GM23338 (cell line): ENCODE measurements around the gene FPGS. TPM values are rescaled to one million over a fixed set of nuclear protein-coding genes. Genes with fewer than 3 reads are reported as not detected.
A peak's percentile ranks its signal among the peaks of the same experiment; 100 is the strongest.

ENCODE experiments used
- ATAC-seq: fragments of 200-7000 bp; cut with Tn5 transposase; 3 replicates; pipeline ENCODE4 v1.9.1; 2020
- DNase-seq: peaks from one replicate; pipeline ENCODE4 v3.0.0-alpha.2; 2015; ENCODE audit warnings: low spot score
- H2AFZ ChIP-seq: fragments of 200-600 bp; sonication (generic); 2 replicates; pipeline ENCODE4 v1.8.0; 2016; ENCODE audit warnings: antibody characterized with exemption, mild to moderate bottlenecking, moderate library complexity
- H3F3A ChIP-seq: fragments of 200-600 bp; sonication (generic); replicated peaks from 2 replicates; pipeline ENCODE4 v1.8.0; 2017; ENCODE audit warnings: antibody characterized with exemption, mixed run types, low read depth
- H3K27ac ChIP-seq: fragments of 200-600 bp; sonication (generic); 2 replicates; pipeline ENCODE4 v1.6.1; 2016; ENCODE audit warnings: low read depth
- H3K27me3 ChIP-seq: fragments of 200-600 bp; sonication (generic); 2 replicates; pipeline ENCODE4 v1.8.0; 2016; ENCODE audit warnings: mild to moderate bottlenecking, mixed run types, moderate library complexity; ENCODE audit not compliant: insufficient read depth
- H3K36me3 ChIP-seq: fragments of 200-600 bp; sonication (generic); 2 replicates; pipeline ENCODE4 v1.8.0; 2016; ENCODE audit warnings: mild to moderate bottlenecking; ENCODE audit not compliant: insufficient read depth
- H3K4me1 ChIP-seq: fragments of 200-600 bp; sonication (generic); 2 replicates; pipeline ENCODE4 v1.8.0; 2016; ENCODE audit warnings: mild to moderate bottlenecking, moderate library complexity; ENCODE audit not compliant: insufficient read depth
- H3K4me2 ChIP-seq: fragments of 200-600 bp; sonication (generic); 2 replicates; pipeline ENCODE4 v1.7.1; 2017; ENCODE audit warnings: mixed run types
- H3K4me3 ChIP-seq: fragments of 200-600 bp; sonication (generic); 2 replicates; pipeline ENCODE4 v1.6.1; 2016; ENCODE audit warnings: mixed run types
- H3K79me2 ChIP-seq: fragments of 200-600 bp; sonication (generic); replicated peaks from 2 replicates; pipeline ENCODE4 v1.8.0; 2017; ENCODE audit warnings: mild to moderate bottlenecking; ENCODE audit not compliant: insufficient read depth
- H3K9me2 ChIP-seq: fragments of 200-600 bp; sonication (generic); 2 replicates; pipeline ENCODE4 v1.8.0; 2017; ENCODE audit not compliant: insufficient read depth
- H4K20me1 ChIP-seq: fragments of 200-600 bp; sonication (generic); replicated peaks from 2 replicates; pipeline ENCODE4 v1.8.0; 2017; ENCODE audit warnings: mild to moderate bottlenecking; ENCODE audit not compliant: insufficient read depth
- H3K27ac Mint-ChIP-seq: 2 replicates; pipeline ENCODE4 v1.8.0; 2020; ENCODE audit warnings: inconsistent platforms, mild to moderate bottlenecking, moderate library complexity, mixed read lengths
- H3K27me3 Mint-ChIP-seq: 3 replicates; pipeline ENCODE4 v1.8.0; 2022; ENCODE audit warnings: low read depth, mild to moderate bottlenecking, moderate library complexity, mixed read lengths, inconsistent platforms; ENCODE audit not compliant: insufficient read depth, poor library complexity
- H3K36me3 Mint-ChIP-seq: 3 replicates; pipeline ENCODE4 v1.8.0; 2021; ENCODE audit warnings: low read depth, mild to moderate bottlenecking, inconsistent platforms, moderate library complexity, mixed read lengths
- H3K4me1 Mint-ChIP-seq: 3 replicates; pipeline ENCODE4 v1.8.0; 2020; ENCODE audit warnings: mild to moderate bottlenecking, inconsistent platforms, mixed read lengths
- H3K4me3 Mint-ChIP-seq: 3 replicates; pipeline ENCODE4 v1.8.0; 2021; ENCODE audit warnings: moderate library complexity, mild to moderate bottlenecking, inconsistent platforms, mixed read lengths
- H3K9me3 Mint-ChIP-seq: 3 replicates; pipeline ENCODE4 v1.8.0; 2020; ENCODE audit warnings: moderate library complexity, mild to moderate bottlenecking, inconsistent platforms, mixed read lengths
- CREB1 ChIP-seq: fragments of 250-450 bp; sonication (Bioruptor Pico); IDR thresholded peaks from 2 replicates; pipeline ENCODE4 v1.5.0; 2020; ENCODE audit warnings: low read depth, mild to moderate bottlenecking, moderate library complexity
- EZH2 ChIP-seq: fragments of 200-600 bp; sonication (generic); IDR thresholded peaks from one replicate; pipeline ENCODE4 v1.8.0; 2017; ENCODE audit warnings: antibody characterized with exemption, mild to moderate bottlenecking, low read depth; ENCODE audit not compliant: unreplicated experiment
- JUNB ChIP-seq: IDR thresholded peaks from one replicate; pipeline ENCODE4 v1.6.1; 2016; ENCODE audit warnings: antibody characterized with exemption; ENCODE audit not compliant: unreplicated experiment
- POLR2AphosphoS5 ChIP-seq: IDR thresholded peaks from 2 replicates; pipeline ENCODE4 v1.6.1; 2016; ENCODE audit warnings: antibody characterized with exemption, low read depth
- STAT1 ChIP-seq: IDR thresholded peaks from one replicate; pipeline ENCODE4 v1.6.1; 2016; ENCODE audit warnings: antibody characterized with exemption; ENCODE audit not compliant: unreplicated experiment
- ZNF114 ChIP-seq: fragments of 250-450 bp; sonication (Bioruptor Pico); IDR thresholded peaks from 2 replicates; pipeline ENCODE4 v1.5.0; 2020; ENCODE audit warnings: mild to moderate bottlenecking, moderate library complexity
- ZNF331 ChIP-seq: fragments of 250-450 bp; sonication (Bioruptor Pico); IDR thresholded peaks from 2 replicates; pipeline ENCODE4 v1.5.0; 2020; ENCODE audit warnings: low read depth, mild to moderate bottlenecking, moderate library complexity
- polyA plus RNA-seq: library from polyadenylated mRNA; unstranded; fragments of >200 nt; fragmentation: Nextera tagmentation; extraction: Ambion mirVana; gene quantifications from 2 replicates; pipeline ENCODE4 v1.2.1, GENCODE V29; 2016
- total RNA-seq: library from RNA; depleted of rRNA; stranded (reverse); fragments of >200 nt; shearing (Covaris generic); gene quantifications from 2 replicates; pipeline ENCODE4 v1.2.3, GENCODE V29; 2014
- TF ChIP-seq, protein P1 (sequence below), 2 experiments: fragments of 200-600 bp in 1 of 2; sonication (generic) in 1 of 2; conservative IDR thresholded peaks; 2 replicates each; pipeline versions ENCODE4 v1.5.1 to v1.6.1; 2016 to 2017; ENCODE audit warnings: antibody characterized with exemption in 2 of 2, low read depth in 2 of 2, mild to moderate bottlenecking in 2 of 2, moderate library complexity in 1 of 2
- TF ChIP-seq, protein P2 (sequence below): IDR thresholded peaks from 2 replicates; pipeline ENCODE4 v1.6.1; 2016; ENCODE audit warnings: antibody characterized with exemption
- TF ChIP-seq, protein P3 (sequence below): IDR thresholded peaks from one replicate; pipeline ENCODE4 v1.6.1; 2018; ENCODE audit warnings: antibody characterized with exemption; ENCODE audit not compliant: unreplicated experiment

FPGS gene
- total and polyA plus RNA-seq, 2 experiments from 2014 or later, result 40.7 to 87.2 TPM

DNA sequence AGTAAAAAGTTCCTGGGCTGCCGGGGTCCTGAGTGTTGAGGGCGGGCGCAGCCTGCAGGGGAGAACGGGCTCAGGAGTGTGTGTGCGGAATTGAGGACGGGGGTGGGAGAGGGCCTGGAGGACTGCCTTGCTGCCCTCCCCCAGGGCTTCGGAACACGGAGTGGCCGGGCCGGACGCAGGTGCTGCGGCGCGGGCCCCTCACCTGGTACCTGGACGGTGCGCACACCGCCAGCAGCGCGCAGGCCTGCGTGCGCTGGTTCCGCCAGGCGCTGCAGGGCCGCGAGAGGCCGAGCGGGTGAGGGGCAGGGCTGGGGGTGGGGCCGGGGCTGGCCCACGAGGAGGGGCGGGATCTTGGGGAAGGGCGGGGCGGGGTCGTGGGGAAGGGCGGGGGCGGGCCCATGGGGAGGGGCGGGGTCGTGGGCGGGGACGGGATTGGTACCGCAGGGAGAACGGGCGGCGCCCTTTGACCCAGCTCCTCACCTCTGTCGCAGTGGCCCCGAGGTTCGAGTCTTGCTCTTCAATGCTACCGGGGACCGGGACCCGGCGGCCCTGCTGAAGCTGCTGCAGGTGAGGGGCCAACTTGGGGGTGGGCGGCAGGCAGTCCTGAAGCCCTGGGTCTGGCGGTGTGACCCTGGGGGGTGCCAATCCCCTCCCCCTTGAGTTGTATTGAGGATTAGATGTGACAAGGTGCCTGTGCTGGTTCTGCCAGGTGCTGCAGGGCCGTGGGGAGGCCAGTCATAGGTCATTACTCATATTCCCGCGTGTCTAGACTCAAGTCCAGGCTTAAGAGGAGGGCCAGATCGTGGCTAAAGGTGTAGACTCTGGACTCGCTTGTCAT is 7.1 kb downstream of the FPGS start:
- Mint-ChIP-seq H3K27me3 (peaks cover 19% of the 10 kb centered on the region), H3K4me3 (peak overlapping the region; percentile 50), H3K27ac (no peak overlapping the region), H3K36me3 (peaks cover 53% of the 10 kb centered on the region), H3K4me1 (peaks cover 3% of the 10 kb centered on the region; the same call in 2 of the 3 replicates), H3K9me3 (no peaks in the 10 kb centered on the region)
- H3F3A ChIP-seq, result peaks cover 25% of the 10 kb centered on the region
- 0 out of 2 replicates have a peak, but pooled peaks cover 5% of the 10 kb centered on the region for H3K79me2 ChIP-seq
- DNase-seq (peak; percentile 87), ATAC-seq (peak; percentile 94)
- H4K20me1 ChIP-seq, result peaks cover 15% of the 10 kb centered on the region
- TF ChIP-seq ZNF331 (CRISPR knock-in tag) (no peak), POLR2AphosphoS5 (peak; percentile 64)
- TF ChIP-seq, protein P1, sequence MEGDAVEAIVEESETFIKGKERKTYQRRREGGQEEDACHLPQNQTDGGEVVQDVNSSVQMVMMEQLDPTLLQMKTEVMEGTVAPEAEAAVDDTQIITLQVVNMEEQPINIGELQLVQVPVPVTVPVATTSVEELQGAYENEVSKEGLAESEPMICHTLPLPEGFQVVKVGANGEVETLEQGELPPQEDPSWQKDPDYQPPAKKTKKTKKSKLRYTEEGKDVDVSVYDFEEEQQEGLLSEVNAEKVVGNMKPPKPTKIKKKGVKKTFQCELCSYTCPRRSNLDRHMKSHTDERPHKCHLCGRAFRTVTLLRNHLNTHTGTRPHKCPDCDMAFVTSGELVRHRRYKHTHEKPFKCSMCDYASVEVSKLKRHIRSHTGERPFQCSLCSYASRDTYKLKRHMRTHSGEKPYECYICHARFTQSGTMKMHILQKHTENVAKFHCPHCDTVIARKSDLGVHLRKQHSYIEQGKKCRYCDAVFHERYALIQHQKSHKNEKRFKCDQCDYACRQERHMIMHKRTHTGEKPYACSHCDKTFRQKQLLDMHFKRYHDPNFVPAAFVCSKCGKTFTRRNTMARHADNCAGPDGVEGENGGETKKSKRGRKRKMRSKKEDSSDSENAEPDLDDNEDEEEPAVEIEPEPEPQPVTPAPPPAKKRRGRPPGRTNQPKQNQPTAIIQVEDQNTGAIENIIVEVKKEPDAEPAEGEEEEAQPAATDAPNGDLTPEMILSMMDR (conservative IDR thresholded peaks at IDR 0.05; ENCODE audit: low read depth in 2 of 2), result no peak
- 0 out of 2 replicates have a peak overlapping the region, but pooled peaks have one; percentile 63 for H3K27ac ChIP-seq
- H3K27me3 ChIP-seq, result no peaks in the 10 kb centered on the region
- H3K4me3 ChIP-seq, result peak overlapping the region; percentile 53
- peak overlapping the region; percentile 82 for H3K4me2 ChIP-seq
- peaks cover 8% of the 10 kb centered on the region for H3K36me3 ChIP-seq
- H3K9me2 ChIP-seq, result no peaks in the 10 kb centered on the region
- no peaks in the 10 kb centered on the region; the same call in 1 of the 2 replicates for H3K4me1 ChIP-seq
- H2AFZ ChIP-seq, result no peak overlapping the region

DNA sequence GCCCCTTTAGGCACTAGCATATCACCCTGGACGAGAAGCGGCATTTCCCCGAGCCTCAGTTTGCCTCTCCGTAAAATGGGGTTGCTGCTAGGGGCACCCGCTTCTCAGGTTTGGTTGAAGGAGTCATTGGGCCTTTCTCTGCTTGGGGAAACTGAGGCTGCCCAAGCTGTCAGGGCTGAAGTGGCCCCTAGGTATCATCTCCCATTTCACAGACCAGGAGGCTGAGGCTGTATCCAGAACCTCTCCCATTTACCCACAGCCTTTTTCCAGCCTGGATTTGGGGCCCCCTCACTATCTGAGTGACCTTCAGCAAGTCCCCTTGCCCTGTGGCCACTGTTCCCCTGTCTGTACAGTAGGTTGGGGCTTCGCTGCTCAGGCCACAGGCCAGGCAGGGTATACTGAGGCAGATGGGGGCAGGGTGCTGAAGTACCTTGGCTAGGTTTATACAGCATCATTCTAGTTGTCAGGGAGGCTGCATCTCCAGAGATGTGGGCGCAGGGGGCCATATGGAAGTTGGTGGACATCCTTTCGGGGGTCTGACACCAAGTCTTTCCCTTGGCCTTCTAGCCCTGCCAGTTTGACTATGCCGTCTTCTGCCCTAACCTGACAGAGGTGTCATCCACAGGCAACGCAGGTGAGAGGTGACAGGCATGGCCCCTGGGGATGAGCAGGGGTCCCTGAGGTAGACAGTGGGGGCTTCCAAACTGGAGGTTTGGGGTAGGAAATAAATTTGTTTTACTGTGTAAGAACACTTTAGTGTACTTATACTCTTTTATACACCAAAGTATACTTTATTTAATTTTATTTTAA is 7.9 kb downstream of the FPGS start:
- DNase-seq, result no peak
- Histone ChIP-seq H3K36me3 (peaks cover 8% of the 10 kb centered on the region), H4K20me1 (peaks cover 15% of the 10 kb centered on the region), H3K79me2 (no peaks in the 10 kb centered on the region), H3K27me3 (no peaks in the 10 kb centered on the region), H3K9me2 (no peaks in the 10 kb centered on the region), H3K4me2 (no peak overlapping the region), H3F3A (peaks cover 22% of the 10 kb centered on the region), H3K27ac (no peak overlapping the region), H3K4me3 (no peak overlapping the region), H3K4me1 (no peaks in the 10 kb centered on the region; the same call in 1 of the 2 replicates), H2AFZ (no peak overlapping the region)
- Mint-ChIP-seq H3K4me3 (peak overlapping the region; percentile 45; the same call in 2 of the 3 replicates), H3K36me3 (peaks cover 53% of the 10 kb centered on the region), H3K4me1 (peaks cover 3% of the 10 kb centered on the region; the same call in 2 of the 3 replicates), H3K27me3 (peaks cover 19% of the 10 kb centered on the region), H3K9me3 (no peaks in the 10 kb centered on the region), H3K27ac (no peak overlapping the region)
- no peak for ATAC-seq
- TF ChIP-seq, protein P2, sequence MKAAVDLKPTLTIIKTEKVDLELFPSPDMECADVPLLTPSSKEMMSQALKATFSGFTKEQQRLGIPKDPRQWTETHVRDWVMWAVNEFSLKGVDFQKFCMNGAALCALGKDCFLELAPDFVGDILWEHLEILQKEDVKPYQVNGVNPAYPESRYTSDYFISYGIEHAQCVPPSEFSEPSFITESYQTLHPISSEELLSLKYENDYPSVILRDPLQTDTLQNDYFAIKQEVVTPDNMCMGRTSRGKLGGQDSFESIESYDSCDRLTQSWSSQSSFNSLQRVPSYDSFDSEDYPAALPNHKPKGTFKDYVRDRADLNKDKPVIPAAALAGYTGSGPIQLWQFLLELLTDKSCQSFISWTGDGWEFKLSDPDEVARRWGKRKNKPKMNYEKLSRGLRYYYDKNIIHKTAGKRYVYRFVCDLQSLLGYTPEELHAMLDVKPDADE, result no peak
- TF ChIP-seq STAT1 (no peak), JUNB (no peak), CREB1 (CRISPR knock-in tag) (no peak), EZH2 (no peak), ZNF114 (CRISPR knock-in tag) (no peak)
- TF ChIP-seq, protein P3, sequence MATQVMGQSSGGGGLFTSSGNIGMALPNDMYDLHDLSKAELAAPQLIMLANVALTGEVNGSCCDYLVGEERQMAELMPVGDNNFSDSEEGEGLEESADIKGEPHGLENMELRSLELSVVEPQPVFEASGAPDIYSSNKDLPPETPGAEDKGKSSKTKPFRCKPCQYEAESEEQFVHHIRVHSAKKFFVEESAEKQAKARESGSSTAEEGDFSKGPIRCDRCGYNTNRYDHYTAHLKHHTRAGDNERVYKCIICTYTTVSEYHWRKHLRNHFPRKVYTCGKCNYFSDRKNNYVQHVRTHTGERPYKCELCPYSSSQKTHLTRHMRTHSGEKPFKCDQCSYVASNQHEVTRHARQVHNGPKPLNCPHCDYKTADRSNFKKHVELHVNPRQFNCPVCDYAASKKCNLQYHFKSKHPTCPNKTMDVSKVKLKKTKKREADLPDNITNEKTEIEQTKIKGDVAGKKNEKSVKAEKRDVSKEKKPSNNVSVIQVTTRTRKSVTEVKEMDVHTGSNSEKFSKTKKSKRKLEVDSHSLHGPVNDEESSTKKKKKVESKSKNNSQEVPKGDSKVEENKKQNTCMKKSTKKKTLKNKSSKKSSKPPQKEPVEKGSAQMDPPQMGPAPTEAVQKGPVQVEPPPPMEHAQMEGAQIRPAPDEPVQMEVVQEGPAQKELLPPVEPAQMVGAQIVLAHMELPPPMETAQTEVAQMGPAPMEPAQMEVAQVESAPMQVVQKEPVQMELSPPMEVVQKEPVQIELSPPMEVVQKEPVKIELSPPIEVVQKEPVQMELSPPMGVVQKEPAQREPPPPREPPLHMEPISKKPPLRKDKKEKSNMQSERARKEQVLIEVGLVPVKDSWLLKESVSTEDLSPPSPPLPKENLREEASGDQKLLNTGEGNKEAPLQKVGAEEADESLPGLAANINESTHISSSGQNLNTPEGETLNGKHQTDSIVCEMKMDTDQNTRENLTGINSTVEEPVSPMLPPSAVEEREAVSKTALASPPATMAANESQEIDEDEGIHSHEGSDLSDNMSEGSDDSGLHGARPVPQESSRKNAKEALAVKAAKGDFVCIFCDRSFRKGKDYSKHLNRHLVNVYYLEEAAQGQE, result no peak
